IMR-90 (cell line): ENCODE measurements around the gene CCT7. TPM values are rescaled to one million over a fixed set of nuclear protein-coding genes. Genes with fewer than 3 reads are reported as not detected.

Experiments
- ATAC-seq: fragments of 200-7000 bp; cut with Tn5 transposase; 2 replicates; pipeline ENCODE4 v1.9.1; 2020; ENCODE audit warnings: low read depth, mild to moderate bottlenecking, moderate library complexity
- BruUV-seq: library from RNA; stranded (reverse); fragments of 400-500 nt; replicated peaks from 2 replicates; lab custom pipeline; 2021; lab: Mats Ljungman, UMichigan
- CTCF ChIA-PET: fragments of 300-600 bp; formaldehyde crosslinking; extraction: SDS; loops from one replicate; lab custom pipeline; 2021; ENCODE audit warnings: antibody characterized with exemption; lab: Yijun Ruan, JAX
- POLR2A ChIA-PET: fragments of 300-600 bp; sonication (Branson Sonifier 250); formaldehyde crosslinking; loops from one replicate; lab custom pipeline; 2022; ENCODE audit warnings: antibody characterized with exemption; ENCODE audit not compliant: unreplicated experiment; lab: Charles Lee
- DNase-seq: peaks from one replicate; pipeline ENCODE4 v3.0.0; 2013
- H2AFZ ChIP-seq: replicated peaks from 2 replicates; pipeline ENCODE3; 2013; ENCODE audit warnings: low read length, mild to moderate bottlenecking; ENCODE audit not compliant: poor library complexity
- H2AK5ac ChIP-seq: 2 replicates; pipeline ENCODE4 v1.6.1; 2013; ENCODE audit warnings: low read depth, low read length, inconsistent platforms
- H2AK9ac ChIP-seq: replicated peaks from 2 replicates; pipeline ENCODE3; 2013; ENCODE audit warnings: mild to moderate bottlenecking, low read depth, low read length, moderate library complexity; ENCODE audit not compliant: poor library complexity
- H2BK120ac ChIP-seq: 2 replicates; pipeline ENCODE4 v1.6.1; 2013; ENCODE audit warnings: low read depth, low read length, inconsistent platforms
- H2BK15ac ChIP-seq: 3 replicates; pipeline ENCODE4 v1.6.1; 2013; ENCODE audit warnings: low read depth, low read length, inconsistent platforms
- H2BK20ac ChIP-seq: 2 replicates; pipeline ENCODE4 v1.6.1; 2013; ENCODE audit warnings: low read depth, mild to moderate bottlenecking, inconsistent platforms, low read length, moderate library complexity
- H2BK5ac ChIP-seq: 2 replicates; pipeline ENCODE4 v1.6.1; 2013; ENCODE audit warnings: mild to moderate bottlenecking, low read depth, low read length, inconsistent platforms; ENCODE audit not compliant: poor library complexity, severe bottlenecking
- H3K14ac ChIP-seq: replicated peaks from 2 replicates; pipeline ENCODE4 v1.6.1; 2013; ENCODE audit warnings: low read depth, low read length, inconsistent platforms
- H3K18ac ChIP-seq: 2 replicates; pipeline ENCODE4 v1.6.1; 2013; ENCODE audit warnings: low read depth, low read length, control low read depth
- H3K23ac ChIP-seq: 2 replicates; pipeline ENCODE4 v1.6.1; 2013; ENCODE audit warnings: low read depth, low read length, inconsistent platforms
- H3K27ac ChIP-seq: 2 replicates; pipeline ENCODE4 v1.5.1; 2013; ENCODE audit warnings: mild to moderate bottlenecking, control low read depth, low read length; ENCODE audit not compliant: insufficient read depth
- H3K27me3 ChIP-seq: 2 replicates; pipeline ENCODE4 v1.6.1; 2013; ENCODE audit warnings: low read length; ENCODE audit not compliant: control insufficient read depth, insufficient read depth
- H3K36me3 ChIP-seq: 2 replicates; pipeline ENCODE4 v1.6.1; 2013; ENCODE audit warnings: low read length, mixed read lengths; ENCODE audit not compliant: control insufficient read depth, insufficient read depth
- H3K4ac ChIP-seq: 2 replicates; pipeline ENCODE4 v1.6.1; 2013; ENCODE audit warnings: low read depth, low read length, inconsistent platforms
- H3K4me1 ChIP-seq: 2 replicates; pipeline ENCODE4 v1.6.1; 2013; ENCODE audit warnings: low read length, mixed read lengths; ENCODE audit not compliant: control insufficient read depth, insufficient read depth
- H3K4me2 ChIP-seq: 2 replicates; pipeline ENCODE4 v1.6.1; 2013; ENCODE audit warnings: low read depth, mild to moderate bottlenecking, control low read depth, low read length, moderate library complexity
- H3K4me3 ChIP-seq: 2 replicates; pipeline ENCODE4 v1.5.1; 2013; ENCODE audit warnings: low read depth, mild to moderate bottlenecking, control low read depth, low read length, moderate library complexity; ENCODE audit not compliant: insufficient read depth
- H3K56ac ChIP-seq: 2 replicates; pipeline ENCODE4 v1.6.1; 2013; ENCODE audit warnings: low read length, inconsistent platforms; ENCODE audit not compliant: insufficient read depth; ENCODE audit errors: extremely low read depth
- H3K79me1 ChIP-seq, 2 experiments: 2 replicates each; pipeline ENCODE4 v1.6.1; 2013; ENCODE audit warnings: low read length in 2 of 2, inconsistent platforms in 1 of 2, low read depth in 1 of 2
- H3K9ac ChIP-seq: 2 replicates; pipeline ENCODE4 v1.6.1; 2013; ENCODE audit warnings: low read depth, low read length, control low read depth
- H3K9me1 ChIP-seq: 2 replicates; pipeline ENCODE4 v1.6.1; 2013; ENCODE audit warnings: low read length, inconsistent platforms; ENCODE audit not compliant: insufficient read depth
- H3K9me3 ChIP-seq: 2 replicates; pipeline ENCODE4 v1.6.1; 2013; ENCODE audit warnings: low read length; ENCODE audit not compliant: control insufficient read depth, insufficient read depth
- H4K20me1 ChIP-seq: 2 replicates; pipeline ENCODE4 v1.6.1; 2013; ENCODE audit warnings: low read length, inconsistent platforms; ENCODE audit not compliant: insufficient read depth
- H4K5ac ChIP-seq: 2 replicates; pipeline ENCODE4 v1.6.1; 2013; ENCODE audit warnings: mild to moderate bottlenecking, low read depth, low read length, control low read depth
- H4K8ac ChIP-seq, 2 experiments: 2 replicates each; pipeline ENCODE4 v1.6.1; 2013; ENCODE audit warnings: low read depth in 2 of 2, low read length in 2 of 2, control low read depth in 1 of 2, inconsistent platforms in 1 of 2
- H4K91ac ChIP-seq: 2 replicates; pipeline ENCODE4 v1.6.1; 2013; ENCODE audit warnings: low read depth, low read length, inconsistent platforms; ENCODE audit not compliant: insufficient read depth
- BHLHE40 ChIP-seq: fragments of 150-350 bp; IDR thresholded peaks from 2 replicates; pipeline ENCODE4 v1.6.1; 2016; ENCODE audit warnings: mild to moderate bottlenecking, low read depth, low read length
- CHD1 ChIP-seq: IDR thresholded peaks from 2 replicates; pipeline ENCODE4 v1.6.1; 2012; ENCODE audit warnings: low read depth, low read length, improper control_type of control experiment
- ELK1 ChIP-seq: fragments of 150-350 bp; IDR thresholded peaks from 2 replicates; pipeline ENCODE4 v1.6.1; 2016; ENCODE audit warnings: low read depth, mild to moderate bottlenecking, low read length, moderate library complexity, borderline replicate concordance
- FOS ChIP-seq: fragments of 150-350 bp; IDR thresholded peaks from 2 replicates; pipeline ENCODE4 v1.6.1; 2016; ENCODE audit warnings: low read depth, low read length
- MAFK ChIP-seq: IDR thresholded peaks from 2 replicates; pipeline ENCODE4 v1.6.1; 2012; ENCODE audit warnings: low read depth, low read length, improper control_type of control experiment
- MAZ ChIP-seq: IDR thresholded peaks from 2 replicates; pipeline ENCODE4 v1.6.1; 2012; ENCODE audit warnings: low read depth, mild to moderate bottlenecking, low read length, improper control_type of control experiment, moderate library complexity, borderline replicate concordance
- MXI1 ChIP-seq: IDR thresholded peaks from 2 replicates; pipeline ENCODE4 v1.6.1; 2012; ENCODE audit warnings: low read depth, mild to moderate bottlenecking, low read length, moderate library complexity, borderline replicate concordance
- RAD21 ChIP-seq: IDR thresholded peaks from 2 replicates; pipeline ENCODE4 v1.6.1; 2012; ENCODE audit warnings: low read length, improper control_type of control experiment
- RCOR1 ChIP-seq: IDR thresholded peaks from 2 replicates; pipeline ENCODE4 v1.6.1; 2012; ENCODE audit warnings: mild to moderate bottlenecking, low read length, improper control_type of control experiment; ENCODE audit not compliant: insufficient replicate concordance
- RFX5 ChIP-seq: IDR thresholded peaks from 2 replicates; pipeline ENCODE4 v1.8.0; 2012; ENCODE audit warnings: low read depth, mild to moderate bottlenecking, low read length, moderate library complexity
- SMC3 ChIP-seq: fragments of 150-350 bp; IDR thresholded peaks from 2 replicates; pipeline ENCODE4 v1.6.1; 2016; ENCODE audit warnings: low read depth, mild to moderate bottlenecking, antibody characterized with exemption, low read length, moderate library complexity
- WGBS, 2 experiments: methylation state at CpG; one replicate each; pipeline versions ENCODE4 v1.1.5 to v1.1.7; 2013; ENCODE audit warnings: missing lambda C conversion rate in 2 of 2; ENCODE audit not compliant: insufficient read length in 1 of 2; ENCODE audit errors: extremely low coverage in 2 of 2; 5-methylcytosine and 5-hydroxymethylcytosine counted together
- dilution Hi-C: fragments of 300-500 bp; cut with HindIII; formaldehyde crosslinking; loops from one replicate; pipeline ENCODE4 v1.14.3; 2018; ENCODE audit warnings: low sequenced_read_pairs; ENCODE audit not compliant: unreplicated experiment
- in situ Hi-C: fragments of 300-500 bp; cut with MboI; formaldehyde crosslinking; loops from 3 replicates; pipeline ENCODE4 v1.14.3; 2019; ENCODE audit warnings: low sequenced_read_pairs, inconsistent platforms, mixed read lengths
- intact Hi-C: fragments of 100-400 bp; cut with micrococcal nuclease; formaldehyde crosslinking; loops from 2 replicates; pipeline ENCODE4 v1.10.0; 2022
- polyA plus RNA-seq, 3 experiments: library from polyadenylated mRNA; depleted of rRNA; stranded (reverse); fragments of >200 nt; gene quantifications; 2 replicates each; pipeline ENCODE4 v1.2.3, GENCODE V29; 2012; ENCODE audit warnings: low replicate concordance in 1 of 3
- total RNA-seq: library from RNA; depleted of rRNA; stranded (reverse); fragments of >200 nt; gene quantifications from 2 replicates; pipeline ENCODE4 v1.2.3, GENCODE V29; 2012
- TF ChIP-seq, protein P1 (sequence below): conservative IDR thresholded peaks from 2 replicates; pipeline ENCODE4 v1.5.1; 2012; ENCODE audit warnings: mild to moderate bottlenecking, low read depth, low read length, improper control_type of control experiment

Gene CCT7
- total and polyA plus RNA-seq, 2 of the 4 experiments (the other 2 are of a cell fraction) = 321 to 575 TPM

GRCh38 chr2:73265298-73266060, 31.4 kb downstream of the CCT7 start:
- peaks cover 10% of the 10 kb centered on the region; the same call in 1 of the 2 replicates for H4K20me1 ChIP-seq
- H3K36me3 ChIP-seq = peaks cover 3% of the 10 kb centered on the region
- no peak overlapping the region for H3K4me2 ChIP-seq
- WGBS, 2 experiments = 90% methylated on average over 14 of the region's 28 CpGs; no CpG with 5 or more reads in 1 of the 2 experiments
- H4K8ac ChIP-seq = no peak overlapping the region
- intact Hi-C loops = no loop called here
- dilution Hi-C loops = no loop called here
- TF ChIP-seq MXI1 (no peak), MAZ (no peak), RCOR1 (no peak), ELK1 (no peak), FOS (no peak), SMC3 (no peak), BHLHE40 (no peak), MAFK (no peak), RFX5 (no peak), RAD21 (no peak), CHD1 (no peak)
- TF ChIP-seq, protein P1, sequence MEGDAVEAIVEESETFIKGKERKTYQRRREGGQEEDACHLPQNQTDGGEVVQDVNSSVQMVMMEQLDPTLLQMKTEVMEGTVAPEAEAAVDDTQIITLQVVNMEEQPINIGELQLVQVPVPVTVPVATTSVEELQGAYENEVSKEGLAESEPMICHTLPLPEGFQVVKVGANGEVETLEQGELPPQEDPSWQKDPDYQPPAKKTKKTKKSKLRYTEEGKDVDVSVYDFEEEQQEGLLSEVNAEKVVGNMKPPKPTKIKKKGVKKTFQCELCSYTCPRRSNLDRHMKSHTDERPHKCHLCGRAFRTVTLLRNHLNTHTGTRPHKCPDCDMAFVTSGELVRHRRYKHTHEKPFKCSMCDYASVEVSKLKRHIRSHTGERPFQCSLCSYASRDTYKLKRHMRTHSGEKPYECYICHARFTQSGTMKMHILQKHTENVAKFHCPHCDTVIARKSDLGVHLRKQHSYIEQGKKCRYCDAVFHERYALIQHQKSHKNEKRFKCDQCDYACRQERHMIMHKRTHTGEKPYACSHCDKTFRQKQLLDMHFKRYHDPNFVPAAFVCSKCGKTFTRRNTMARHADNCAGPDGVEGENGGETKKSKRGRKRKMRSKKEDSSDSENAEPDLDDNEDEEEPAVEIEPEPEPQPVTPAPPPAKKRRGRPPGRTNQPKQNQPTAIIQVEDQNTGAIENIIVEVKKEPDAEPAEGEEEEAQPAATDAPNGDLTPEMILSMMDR = no peak
- no TSS peak for BruUV-seq
- H3K79me1 ChIP-seq = no peaks in the 10 kb centered on the region
- H2BK15ac ChIP-seq = no peak overlapping the region
- H3K9me3 ChIP-seq = no peaks in the 10 kb centered on the region
- ChIA-PET CTCF (no interaction called here), POLR2A (no interaction called here)
- H3K9me1 ChIP-seq = peaks cover 6% of the 10 kb centered on the region; the same call in 1 of the 2 replicates
- H3K4me3 ChIP-seq = no peak overlapping the region
- DNase-seq (no peak), ATAC-seq (no peak)
- no peak overlapping the region for H2BK20ac ChIP-seq
- H2AFZ ChIP-seq = no peak overlapping the region
- peaks cover 19% of the 10 kb centered on the region for H3K27me3 ChIP-seq
- H3K4me1 ChIP-seq = no peaks in the 10 kb centered on the region
- H2AK5ac ChIP-seq = no peak overlapping the region
- H3K27ac ChIP-seq = no peak overlapping the region
- in situ Hi-C loops = no loop called here
- H2BK120ac ChIP-seq = no peak overlapping the region
- no peak overlapping the region for H4K5ac ChIP-seq
- H3K14ac ChIP-seq = no peak overlapping the region
- no peak overlapping the region for H2BK5ac ChIP-seq
- no peak overlapping the region for H3K4ac ChIP-seq
- H3K9ac ChIP-seq = no peak overlapping the region
- H3K23ac ChIP-seq = no peak overlapping the region
- H3K56ac ChIP-seq = no peak overlapping the region
- no peak overlapping the region for H3K18ac ChIP-seq
- H2AK9ac ChIP-seq = no peak overlapping the region
- no peak overlapping the region for H4K91ac ChIP-seq
